GM13976 (cell line): ENCODE data around the gene KITLG.

ENCODE experiments used
- DNase-seq: peaks from one replicate; pipeline ENCODE4 v3.0.0; 2012; ENCODE audit warnings: low spot score
- in situ Hi-C: fragments of 300-500 bp; cut with MboI; formaldehyde crosslinking; loops from one replicate; pipeline ENCODE4 v1.12.0; 2022; ENCODE audit warnings: low sequenced_read_pairs, mixed read lengths, inconsistent platforms; ENCODE audit not compliant: unreplicated experiment
- TF ChIP-seq, protein P1 (sequence below): IDR thresholded peaks from 2 replicates; pipeline ENCODE4 v1.5.1; 2012; ENCODE audit warnings: borderline replicate concordance, mild to moderate bottlenecking; ENCODE audit not compliant: insufficient read depth; ENCODE audit errors: extremely low read depth, missing control alignments, control extremely low read depth

The KITLG gene

DNA sequence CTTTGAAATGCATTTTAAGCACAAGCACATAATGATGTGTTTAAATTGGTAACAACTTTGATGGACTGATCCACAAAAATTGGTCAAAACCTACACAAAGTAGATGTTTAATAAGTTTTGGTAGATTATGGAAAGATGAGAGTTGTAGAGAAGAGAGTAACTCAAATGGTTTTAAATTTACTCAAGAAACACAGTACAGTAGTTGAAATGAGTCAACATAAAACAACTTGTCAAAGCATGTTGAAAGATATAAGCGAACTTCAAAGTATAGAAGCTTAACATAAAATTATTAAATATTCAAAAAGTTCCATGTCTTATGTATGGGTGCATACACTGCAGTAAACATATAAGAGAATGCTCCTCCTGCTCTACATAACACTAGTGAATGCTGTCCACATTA, 49.4 kb downstream of the KITLG start:
- in situ Hi-C loops: no loop called here
- TF ChIP-seq, protein P1, sequence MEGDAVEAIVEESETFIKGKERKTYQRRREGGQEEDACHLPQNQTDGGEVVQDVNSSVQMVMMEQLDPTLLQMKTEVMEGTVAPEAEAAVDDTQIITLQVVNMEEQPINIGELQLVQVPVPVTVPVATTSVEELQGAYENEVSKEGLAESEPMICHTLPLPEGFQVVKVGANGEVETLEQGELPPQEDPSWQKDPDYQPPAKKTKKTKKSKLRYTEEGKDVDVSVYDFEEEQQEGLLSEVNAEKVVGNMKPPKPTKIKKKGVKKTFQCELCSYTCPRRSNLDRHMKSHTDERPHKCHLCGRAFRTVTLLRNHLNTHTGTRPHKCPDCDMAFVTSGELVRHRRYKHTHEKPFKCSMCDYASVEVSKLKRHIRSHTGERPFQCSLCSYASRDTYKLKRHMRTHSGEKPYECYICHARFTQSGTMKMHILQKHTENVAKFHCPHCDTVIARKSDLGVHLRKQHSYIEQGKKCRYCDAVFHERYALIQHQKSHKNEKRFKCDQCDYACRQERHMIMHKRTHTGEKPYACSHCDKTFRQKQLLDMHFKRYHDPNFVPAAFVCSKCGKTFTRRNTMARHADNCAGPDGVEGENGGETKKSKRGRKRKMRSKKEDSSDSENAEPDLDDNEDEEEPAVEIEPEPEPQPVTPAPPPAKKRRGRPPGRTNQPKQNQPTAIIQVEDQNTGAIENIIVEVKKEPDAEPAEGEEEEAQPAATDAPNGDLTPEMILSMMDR: no peak
- no peak for DNase-seq

DNA sequence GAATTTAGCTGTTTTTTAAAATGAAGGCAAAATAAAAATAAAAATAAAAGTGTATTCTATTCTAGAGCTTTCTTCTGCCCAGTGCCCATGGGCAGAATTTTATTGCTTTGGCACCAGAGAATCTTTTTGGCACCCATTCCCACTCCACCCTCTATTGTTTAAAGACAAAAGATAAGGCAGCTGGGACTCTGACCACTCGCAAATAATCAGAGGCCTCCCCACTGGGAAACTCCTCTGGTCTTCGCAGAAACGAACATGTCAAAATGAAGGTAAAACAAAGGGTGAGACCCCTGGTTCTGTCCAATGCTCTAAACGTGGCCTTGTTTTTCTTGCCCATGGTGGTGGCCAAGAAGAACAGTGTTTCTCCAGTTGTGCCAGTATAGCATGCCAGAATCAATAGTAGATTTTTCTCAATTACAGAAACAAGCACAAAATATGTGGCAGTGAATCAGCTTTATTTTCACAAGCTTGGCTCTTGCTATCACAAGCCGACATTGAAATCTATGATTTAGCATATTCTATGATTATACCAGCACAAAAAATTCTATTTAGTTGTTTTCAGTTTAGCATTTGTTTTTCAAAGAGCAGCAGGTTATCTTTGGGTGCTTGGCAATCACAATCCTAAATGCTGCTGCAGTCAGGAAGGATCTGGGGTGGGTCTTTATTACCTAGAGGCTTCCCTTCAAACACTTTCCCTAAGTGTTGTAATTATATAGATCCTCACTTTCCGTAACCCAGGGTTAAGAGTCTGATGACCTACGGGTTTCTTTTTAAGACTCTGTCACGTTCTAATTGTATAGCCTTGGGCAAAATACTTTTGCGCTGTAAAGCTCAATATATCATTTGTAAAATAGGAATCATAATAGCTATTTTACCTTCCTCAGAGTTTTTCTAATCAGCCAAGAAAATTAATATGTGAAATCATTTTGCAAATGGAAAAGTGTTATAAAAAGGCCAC, 50.5 kb downstream of the KITLG start:
- TF ChIP-seq, protein P1: no peak
- DNase-seq: no peak
- in situ Hi-C loops: no loop called here

DNA sequence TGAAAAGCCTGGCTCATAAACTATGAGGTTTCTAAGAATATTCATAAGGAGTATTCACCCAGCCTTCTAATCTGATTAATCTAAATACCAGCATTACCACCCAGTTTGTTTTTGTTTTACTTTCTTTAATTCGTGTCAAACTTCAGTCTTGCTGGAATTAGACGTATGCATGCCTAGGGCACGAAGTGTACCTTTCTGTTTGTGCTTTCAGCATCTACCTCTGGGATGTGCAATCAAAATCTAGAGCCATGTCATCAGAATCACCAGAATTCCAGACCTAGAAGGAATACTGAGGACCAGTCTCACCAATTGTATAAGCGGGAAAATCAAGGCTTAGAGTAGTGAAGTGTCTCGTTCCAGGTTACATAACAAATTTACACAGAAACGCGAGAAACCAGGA, 57.3 kb downstream of the KITLG start:
- in situ Hi-C loops: no loop called here
- TF ChIP-seq, protein P1: no peak
- DNase-seq: no peak

DNA sequence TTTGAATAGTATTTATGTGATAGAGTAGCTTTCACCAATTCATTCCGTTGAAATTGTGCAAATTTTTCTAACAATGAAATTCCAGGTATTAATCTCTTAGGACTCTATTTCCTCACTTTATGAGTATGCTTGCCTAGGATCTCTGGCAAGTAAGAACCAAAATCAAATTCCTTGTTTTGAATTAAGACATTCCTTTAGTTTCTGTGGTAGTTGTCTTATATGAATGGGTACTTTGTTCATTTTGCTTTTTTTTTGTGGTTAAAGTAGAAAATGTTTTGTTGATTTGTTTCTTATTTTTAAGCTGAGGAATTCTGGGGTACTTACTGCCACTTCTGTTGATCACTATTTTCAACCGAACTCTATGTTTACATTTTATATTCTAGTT, 59.8 kb downstream of the KITLG start:
- TF ChIP-seq, protein P1: no peak
- no peak for DNase-seq
- in situ Hi-C loops: no loop called here

DNA sequence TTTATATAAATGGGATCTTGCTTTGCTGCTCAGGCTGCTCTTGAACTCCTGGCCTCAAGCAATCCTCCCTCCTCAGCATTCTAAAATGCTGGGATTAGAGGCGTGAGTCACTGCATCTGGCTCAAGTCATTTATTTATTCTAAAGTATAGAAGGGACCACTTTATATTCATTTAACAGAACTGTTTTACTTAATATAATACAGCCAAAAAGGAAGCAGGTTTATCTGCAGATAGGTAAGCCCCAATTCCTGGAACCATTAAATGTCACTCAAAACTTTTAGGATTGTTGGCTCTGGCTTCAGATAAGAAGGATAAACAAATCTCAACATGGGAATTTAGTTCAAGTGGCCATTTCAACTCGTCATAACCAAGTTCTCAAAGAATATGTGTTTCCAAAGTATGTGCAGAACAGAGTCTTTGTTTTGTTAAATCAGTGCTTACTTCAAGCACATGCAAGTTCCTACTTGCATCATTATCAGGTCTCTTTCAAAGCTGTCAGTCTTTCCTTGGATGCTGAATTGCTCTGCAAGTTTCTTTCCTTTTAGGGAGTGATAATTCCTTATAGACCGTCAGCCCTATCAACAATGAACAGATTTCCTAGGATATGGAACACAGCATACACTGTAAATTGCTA, 60.4 kb downstream of the KITLG start:
- DNase-seq: no peak
- TF ChIP-seq, protein P1: no peak
- in situ Hi-C loops: no loop called here

DNA sequence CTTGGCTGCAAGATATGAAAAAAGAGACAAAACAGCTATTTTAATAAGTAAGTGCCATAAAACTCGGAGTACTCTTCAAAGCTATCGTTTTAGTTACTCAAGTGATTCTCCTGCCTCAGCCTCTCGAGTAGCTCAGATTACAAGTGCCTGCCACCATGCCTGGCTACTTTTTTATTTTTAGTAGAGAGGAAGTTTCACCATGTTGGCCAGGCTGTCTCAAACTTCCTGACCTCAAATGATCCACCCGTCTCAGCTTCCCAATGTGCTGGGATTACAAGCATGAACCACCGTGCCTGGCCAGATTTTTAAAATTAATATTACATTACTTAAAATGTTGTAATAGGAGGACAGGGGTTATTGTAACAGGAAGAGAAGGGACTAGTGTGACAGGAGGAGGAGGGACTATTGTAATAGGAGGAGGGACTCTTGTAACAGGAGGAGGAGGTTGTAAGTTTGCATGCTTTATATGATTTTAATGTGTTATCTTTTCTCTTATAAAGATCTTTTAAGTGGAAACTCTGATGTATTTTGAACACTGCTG, 61.3 kb downstream of the KITLG start:
- in situ Hi-C loops: no loop called here
- DNase-seq: no peak
- TF ChIP-seq, protein P1: no peak
